NCI-H2171 (cell line): ENCODE measurements around the gene NSUN6.

ENCODE experiments used
- DNase-seq: peaks from one replicate; lab custom pipeline; 2025; lab: John Stamatoyannopoulos, UW

Gene NSUN6

GRCh38 chr10:18501198-18501597 is 150.2 kb downstream of the NSUN6 start:
- DNase-seq, result no peak

- no peak for DNase-seq
Observed at GRCh38 chr10:18500576-18500975, 150.8 kb downstream of the NSUN6 start.

GRCh38 chr10:18498998-18499397 is 152.4 kb downstream of the NSUN6 start:
- no peak for DNase-seq

- DNase-seq, result no peak
Observed at GRCh38 chr10:18497806-18498369, 153.5 kb downstream of the NSUN6 start.
